ENCODE results near the gene GABRQ. TPM values are rescaled to one million over a fixed set of nuclear protein-coding genes. Genes with fewer than 3 reads are reported as not detected.

GABRQ gene
- total RNA-seq, 1 experiment from 2014 or later = 3.9 TPM

DNA sequence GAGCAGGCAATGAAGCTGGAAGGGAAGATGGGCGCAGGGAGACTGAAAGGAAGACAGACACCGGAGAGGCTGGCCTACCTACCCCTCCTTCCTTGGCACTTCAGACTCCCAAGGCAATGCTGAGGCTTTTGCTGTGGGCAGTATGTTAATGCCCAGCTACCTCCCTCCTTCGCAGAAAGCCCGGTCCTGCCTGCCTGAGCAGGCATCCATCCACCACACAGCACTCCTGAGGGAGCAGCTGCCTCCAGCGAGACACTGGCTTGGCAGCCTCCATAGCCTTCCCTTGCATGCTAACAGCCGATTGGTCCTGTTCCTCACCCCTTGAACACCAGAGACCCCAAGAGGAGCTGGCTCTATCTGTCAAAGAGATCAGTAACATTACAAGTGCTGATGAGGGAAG lies 14.4 kb downstream of the GABRQ start:
- no peak overlapping the region for H2BK15ac ChIP-seq (ENCODE audit: low read depth, low read length)
- H4K91ac ChIP-seq (ENCODE audit: insufficient read length, low read depth, low read length) = no peak overlapping the region
- H2BK12ac ChIP-seq (ENCODE audit: insufficient read length, low read depth, low read length) = no peak overlapping the region
- H3K4me3 Mint-ChIP-seq = no peak overlapping the region
- no peak overlapping the region for H3T11ph ChIP-seq (ENCODE audit: low read length)
- no peaks in the 10 kb centered on the region for H3K23me2 ChIP-seq (ENCODE audit: insufficient read length, low read depth, low read length, poor library complexity, severe bottlenecking)
- H3K9ac ChIP-seq (ENCODE audit: extremely low read depth, insufficient read length, low read length) = no peak overlapping the region
- no peaks in the 10 kb centered on the region; the same call in 1 of the 2 replicates for H3K27me3 Mint-ChIP-seq (ENCODE audit: low read depth)
- no peak for DNase-seq
- H2BK120ac ChIP-seq (ENCODE audit: low read depth, low read length, poor library complexity, severe bottlenecking) = no peak overlapping the region
- no peak overlapping the region for H3K56ac ChIP-seq (ENCODE audit: insufficient read length, low read depth, low read length)
- H3K23ac ChIP-seq (ENCODE audit: insufficient read length, low read depth, low read length) = no peak overlapping the region
- H3K27ac Mint-ChIP-seq = no peak overlapping the region
- peaks cover 85 to 88% of the 10 kb centered on the region in 2 experiments for H3K9me3 Mint-ChIP-seq
- no peak overlapping the region for H3K27ac ChIP-seq (ENCODE audit: insufficient read length, low read depth, low read length)
- H3K18ac ChIP-seq (ENCODE audit: insufficient read length, low read depth, low read length) = no peak overlapping the region
- TF ChIP-seq, protein P1, sequence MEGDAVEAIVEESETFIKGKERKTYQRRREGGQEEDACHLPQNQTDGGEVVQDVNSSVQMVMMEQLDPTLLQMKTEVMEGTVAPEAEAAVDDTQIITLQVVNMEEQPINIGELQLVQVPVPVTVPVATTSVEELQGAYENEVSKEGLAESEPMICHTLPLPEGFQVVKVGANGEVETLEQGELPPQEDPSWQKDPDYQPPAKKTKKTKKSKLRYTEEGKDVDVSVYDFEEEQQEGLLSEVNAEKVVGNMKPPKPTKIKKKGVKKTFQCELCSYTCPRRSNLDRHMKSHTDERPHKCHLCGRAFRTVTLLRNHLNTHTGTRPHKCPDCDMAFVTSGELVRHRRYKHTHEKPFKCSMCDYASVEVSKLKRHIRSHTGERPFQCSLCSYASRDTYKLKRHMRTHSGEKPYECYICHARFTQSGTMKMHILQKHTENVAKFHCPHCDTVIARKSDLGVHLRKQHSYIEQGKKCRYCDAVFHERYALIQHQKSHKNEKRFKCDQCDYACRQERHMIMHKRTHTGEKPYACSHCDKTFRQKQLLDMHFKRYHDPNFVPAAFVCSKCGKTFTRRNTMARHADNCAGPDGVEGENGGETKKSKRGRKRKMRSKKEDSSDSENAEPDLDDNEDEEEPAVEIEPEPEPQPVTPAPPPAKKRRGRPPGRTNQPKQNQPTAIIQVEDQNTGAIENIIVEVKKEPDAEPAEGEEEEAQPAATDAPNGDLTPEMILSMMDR (conservative IDR thresholded peaks at IDR 0.05) = no peak
- H3K79me1 ChIP-seq (ENCODE audit: insufficient read depth, low read depth, low read length, poor library complexity, severe bottlenecking) = no peaks in the 10 kb centered on the region
- H2BK5ac ChIP-seq (ENCODE audit: insufficient read length, low read length) = no peak overlapping the region
- H3K9me3 ChIP-seq (ENCODE audit: control insufficient read depth, low read depth, low read length) = peaks cover 75% of the 10 kb centered on the region
- no peaks in the 10 kb centered on the region for H3K79me2 ChIP-seq (ENCODE audit: insufficient read depth, low read length)
- no peaks in the 10 kb centered on the region for H3K27me3 ChIP-seq (ENCODE audit: insufficient read depth, low read length)
- peaks cover 23 to 49% (median 45%) of the 10 kb centered on the region in 3 experiments for H3K36me3 Mint-ChIP-seq (ENCODE audit: insufficient read depth in 1 of 3, low read depth in 3 of 3)
- no peak overlapping the region for H4K8ac ChIP-seq (replicated peaks; ENCODE audit: insufficient read length, low read depth, low read length)
- H3K4me2 ChIP-seq (ENCODE audit: insufficient read depth, insufficient read length, low read length) = no peak overlapping the region
- no peak overlapping the region for H2AK5ac ChIP-seq (ENCODE audit: insufficient read length, low read length)
- H3K4me1 ChIP-seq (ENCODE audit: insufficient read depth, low read length) = no peaks in the 10 kb centered on the region
- no peak overlapping the region for H3K4ac ChIP-seq (ENCODE audit: low read depth, low read length)
- H2AFZ ChIP-seq (ENCODE audit: low read length) = no peak overlapping the region
- H3K14ac ChIP-seq (ENCODE audit: insufficient read depth, low read length) = no peak overlapping the region
- WGBS (ENCODE audit: extremely low coverage, insufficient read length, low lambda C conversion rate) = no CpG with 5 or more reads among the region's 6 CpGs
- no peaks in the 10 kb centered on the region for H4K20me1 ChIP-seq (ENCODE audit: control insufficient read depth, insufficient read depth, insufficient read length)
- no peaks in the 10 kb centered on the region for H3K4me1 Mint-ChIP-seq
- no peak overlapping the region for H4K5ac ChIP-seq (ENCODE audit: insufficient read length, low read depth, low read length)
- no peak overlapping the region for H2BK20ac ChIP-seq (ENCODE audit: low read depth, low read length, poor library complexity, severe bottlenecking)
